Lower leg skin (tissue), 3 donors: ENCODE results near the gene OSBPL7.

ENCODE experiments used
- CTCF ChIP-seq, 3 donors: fragments of 450-650 bp; IDR thresholded peaks; one replicate each; pipeline ENCODE4 v1.5.1; 2016; ENCODE audit warnings: antibody characterized with exemption in 3 of 3, mild to moderate bottlenecking in 3 of 3, moderate library complexity in 2 of 3
- POLR2A ChIP-seq, 2 donors: fragments of 450-650 bp; IDR thresholded peaks; one replicate each; pipeline ENCODE4 v1.6.1; 2016 to 2017; ENCODE audit warnings: antibody characterized with exemption in 2 of 2, mild to moderate bottlenecking in 1 of 2, moderate library complexity in 1 of 2

- TF ChIP-seq CTCF (IDR thresholded peaks at IDR 0.05) (no peak), POLR2A (IDR thresholded peaks at IDR 0.05) (no peak)
Measured at GRCh38 chr17:47802341-47803022, 19.1 kb downstream of the OSBPL7 start.
